GM18519 (cell line): ENCODE measurements around the gene CASP9.

Source experiments
- ATAC-seq: cut with Tn5 transposase; IDR thresholded peaks from one replicate; pipeline ENCODE4 v1.9.1; 2021; ENCODE audit warnings: mild to moderate bottlenecking, moderate library complexity; ENCODE audit not compliant: unreplicated experiment, low FRiP score

CASP9 gene

GRCh38 chr1:15452216-15452615 is 71.8 kb downstream of the CASP9 start:
- ATAC-seq = no peak

DNA sequence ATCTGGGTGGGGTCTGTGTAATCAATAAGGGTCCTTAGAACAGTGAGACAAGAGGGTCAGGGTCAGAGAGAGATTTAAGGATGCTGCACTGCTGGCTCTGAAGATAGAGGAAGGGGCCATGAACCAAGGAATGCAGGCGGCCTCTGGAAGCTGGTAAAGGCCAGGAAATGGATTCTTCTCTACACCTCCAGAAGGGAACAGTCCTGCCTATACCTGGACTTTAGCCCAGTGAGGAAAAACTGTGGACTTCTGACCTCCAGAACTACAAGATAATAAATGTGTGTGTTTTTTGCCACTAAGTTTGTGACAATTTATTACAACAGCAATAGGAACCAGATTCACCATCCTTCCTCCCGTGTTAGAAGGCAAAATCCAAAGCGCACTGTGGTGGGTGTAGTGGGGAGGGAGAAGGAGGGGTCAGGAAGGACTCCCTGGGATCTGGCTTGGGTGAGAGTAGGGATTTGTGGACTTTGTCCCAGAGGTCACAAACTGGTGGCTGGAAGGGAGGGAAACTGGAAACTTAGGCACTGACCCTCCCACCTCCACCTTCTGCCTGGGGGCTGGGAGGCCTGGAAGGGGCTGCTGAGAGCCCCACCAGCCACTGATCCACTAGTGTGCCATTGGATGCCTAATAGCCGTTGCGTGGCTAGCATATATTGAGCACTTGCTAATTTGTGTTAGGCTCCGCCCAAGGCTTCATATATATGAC is 72.8 kb downstream of the CASP9 start:
- no peak for ATAC-seq

GRCh38 chr1:15449567-15449966 is 74.4 kb downstream of the CASP9 start:
- ATAC-seq = no peak

DNA sequence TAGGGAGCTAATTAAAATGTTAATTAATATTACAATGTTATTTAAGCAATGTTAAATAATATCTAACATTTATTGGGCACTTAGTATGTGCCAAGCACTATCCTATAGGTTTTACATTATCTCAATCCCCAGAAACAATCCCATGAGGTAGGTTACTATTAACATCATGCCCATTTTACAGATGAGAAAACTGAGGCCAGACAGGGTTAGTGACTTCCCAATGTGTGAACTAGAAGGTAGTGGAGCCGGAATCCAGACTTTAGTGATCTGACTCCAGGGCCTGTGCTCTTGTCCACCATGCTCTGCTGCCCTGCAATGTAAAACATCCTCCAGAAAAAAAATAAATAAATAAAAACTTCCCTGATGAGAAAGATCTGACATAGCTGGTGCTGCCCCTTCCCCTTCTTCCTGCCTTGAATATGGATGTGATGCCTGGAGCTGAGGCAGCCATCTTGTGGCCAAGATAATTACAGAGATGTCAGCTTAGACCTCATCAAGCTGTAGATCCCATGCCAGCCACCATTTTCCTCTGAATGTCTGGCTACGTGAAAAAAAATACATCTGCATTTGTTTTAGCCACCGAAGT is 75.0 kb downstream of the CASP9 start:
- no peak for ATAC-seq

GRCh38 chr1:15446212-15446611 is 77.8 kb downstream of the CASP9 start:
- ATAC-seq = no peak

DNA sequence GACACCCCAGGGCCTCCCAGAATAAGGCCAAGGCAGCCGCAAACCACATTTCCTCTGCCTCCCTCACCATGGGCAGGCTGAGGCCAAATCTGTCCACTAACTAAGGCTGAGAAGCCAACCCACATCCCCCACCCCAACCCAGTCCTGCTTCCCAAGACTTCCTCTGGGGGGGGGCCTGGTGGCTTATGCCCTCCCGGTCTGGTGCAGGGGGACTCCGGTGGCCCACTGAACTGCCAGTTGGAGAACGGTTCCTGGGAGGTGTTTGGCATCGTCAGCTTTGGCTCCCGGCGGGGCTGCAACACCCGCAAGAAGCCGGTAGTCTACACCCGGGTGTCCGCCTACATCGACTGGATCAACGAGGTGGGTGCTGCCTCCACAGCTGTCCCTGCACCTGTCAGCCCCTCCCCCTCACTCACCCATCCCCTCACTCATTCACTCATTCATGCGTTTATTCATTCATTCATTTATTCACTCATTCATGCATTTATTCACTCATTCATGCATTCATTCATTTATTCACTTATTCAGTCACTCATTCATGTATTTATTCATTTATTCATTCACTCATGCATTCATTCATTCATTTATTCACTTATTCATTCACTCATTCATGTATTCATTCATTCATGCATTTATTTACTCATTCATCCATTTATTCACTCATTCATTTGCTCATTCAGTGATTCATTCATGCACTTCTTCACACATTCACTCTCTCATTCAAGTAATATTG is 78.5 kb downstream of the CASP9 start:
- no peak for ATAC-seq

DNA sequence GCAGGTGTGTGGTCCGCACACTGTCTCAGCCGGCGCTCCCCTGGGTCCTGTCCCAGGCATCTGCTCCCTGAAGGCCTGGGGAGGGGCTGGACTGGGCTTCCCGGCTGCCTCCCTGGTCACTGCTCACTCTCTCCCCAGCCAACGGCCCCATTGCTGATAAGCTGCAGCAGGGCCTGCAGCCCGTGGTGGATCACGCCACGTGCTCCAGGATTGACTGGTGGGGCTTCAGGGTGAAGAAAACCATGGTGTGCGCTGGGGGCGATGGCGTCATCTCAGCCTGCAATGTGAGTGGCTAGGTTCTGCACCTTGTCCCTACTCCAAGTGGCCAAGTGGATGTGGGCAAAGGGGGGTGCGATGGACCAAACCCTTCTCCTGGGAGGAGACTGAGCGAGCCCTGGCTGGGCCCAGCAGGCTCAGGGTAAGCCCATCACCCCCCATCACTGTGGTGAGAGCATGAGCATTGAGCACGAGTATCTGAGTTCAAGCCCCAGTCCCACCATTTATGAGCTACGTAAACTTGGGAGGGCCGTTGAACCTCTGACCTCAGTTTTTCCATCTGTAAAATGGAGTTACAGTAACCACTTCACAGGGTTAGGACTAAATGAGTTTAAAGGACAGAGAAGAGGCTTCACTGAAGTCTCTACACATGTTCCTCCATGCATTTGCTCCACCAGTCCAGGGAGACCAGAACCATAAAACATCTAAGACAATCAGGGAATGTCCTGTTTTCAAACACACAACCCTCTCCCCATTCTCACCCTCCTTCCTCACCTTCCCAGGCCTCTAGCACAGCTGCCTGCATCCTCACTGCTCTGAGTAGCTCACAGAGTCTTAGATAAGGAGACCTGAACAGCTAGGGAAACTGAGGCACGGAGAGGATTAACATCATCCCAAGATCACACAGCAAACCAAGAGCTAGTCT is 79.3 kb downstream of the CASP9 start:
- no peak for ATAC-seq

DNA sequence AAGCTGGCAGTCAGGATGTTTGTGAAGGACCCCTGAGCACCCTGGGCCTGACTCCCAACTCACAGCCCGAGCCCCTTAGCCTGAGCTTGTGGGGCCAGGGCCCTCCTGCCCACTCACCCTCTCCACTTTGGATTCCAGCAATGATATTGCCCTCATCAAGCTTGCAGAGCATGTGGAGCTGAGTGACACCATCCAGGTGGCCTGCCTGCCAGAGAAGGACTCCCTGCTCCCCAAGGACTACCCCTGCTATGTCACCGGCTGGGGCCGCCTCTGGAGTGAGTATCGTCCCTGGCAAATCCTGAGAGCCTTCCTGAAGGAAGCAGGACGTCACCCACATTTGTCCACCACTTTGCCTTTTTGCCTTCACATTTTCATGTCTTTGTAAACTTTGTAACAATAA is 80.7 kb downstream of the CASP9 start:
- no peak for ATAC-seq

DNA sequence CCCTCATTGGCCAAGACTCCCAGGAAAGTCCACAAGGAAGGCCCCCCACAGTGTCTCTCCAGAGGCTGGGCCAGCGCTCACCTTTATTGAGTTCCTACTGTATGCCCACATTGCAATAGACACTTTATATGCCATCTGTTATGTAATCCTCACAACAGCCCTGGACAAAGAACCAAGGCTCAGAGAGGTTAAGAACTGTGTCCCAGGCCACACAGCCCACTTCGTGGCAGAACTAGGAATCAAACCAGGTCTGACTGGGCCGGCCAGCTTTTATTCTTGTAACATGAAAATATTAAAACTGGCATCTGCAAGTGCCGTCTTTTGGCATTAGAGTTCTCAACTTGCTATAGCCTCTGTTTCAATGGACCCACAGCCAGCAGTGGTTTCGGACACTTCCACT is 81.3 kb downstream of the CASP9 start:
- ATAC-seq = no peak

- ATAC-seq = no peak
Observed at GRCh38 chr1:15442119-15442518, 81.9 kb downstream of the CASP9 start.
